Stimulated activated CD4-positive, alpha-beta T cell treated with anti-CD3 and anti-CD28 coated beads, Interleukin-12 subunit alpha, Interleukin-12 subunit beta, amount 100 ng/mL, for 4 hours (primary cell): ENCODE measurements around the gene MRPL48.
"Not testable (repeated sequence)": the region's sequence is repeated elsewhere in the genome, so short reads cannot be mapped to it uniquely, and the experiment has no call there.

Experiments used
- DNase-seq: peaks from one replicate; pipeline ENCODE4 v3.0.0-alpha.2; 2020

MRPL48 gene

GRCh38 chr11:73787643-73788558 lies at the start of gene MRPL48:
MRPL48 (plus strand) TSS chr11:73787874; CDS start chr11:73787972, 98 bp downstream.
- DNase-seq: peak; percentile 86

GRCh38 chr11:73743045-73743444 lies 44.6 kb upstream of the MRPL48 start:
- no peak for DNase-seq

DNA sequence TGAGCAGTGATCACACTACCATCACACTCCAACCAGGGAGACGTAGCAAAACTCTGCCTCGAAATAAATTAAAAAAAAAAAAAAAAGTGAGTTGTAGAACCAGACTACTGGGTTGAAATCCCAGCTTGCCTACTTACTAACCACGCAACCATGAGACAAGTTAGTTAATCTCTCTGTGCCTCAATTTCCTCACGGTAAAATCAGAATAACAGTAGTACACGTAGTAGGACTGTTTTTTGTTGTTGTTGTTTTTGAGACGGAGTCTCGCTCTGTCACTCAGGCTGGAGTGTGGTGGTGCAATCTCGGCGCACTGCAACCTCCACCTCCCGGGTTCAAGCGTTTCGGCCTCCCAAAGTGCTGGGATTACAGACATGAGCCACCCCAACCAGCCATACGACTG lies 41.0 kb upstream of the MRPL48 start:
- no peak for DNase-seq

GRCh38 chr11:73747762-73748161 lies 39.9 kb upstream of the MRPL48 start:
- no peak for DNase-seq

- no peak for DNase-seq
Measured at GRCh38 chr11:73748300-73748699, 39.4 kb upstream of the MRPL48 start.

GRCh38 chr11:73749118-73749517 lies 38.6 kb upstream of the MRPL48 start:
- no peak for DNase-seq

DNA sequence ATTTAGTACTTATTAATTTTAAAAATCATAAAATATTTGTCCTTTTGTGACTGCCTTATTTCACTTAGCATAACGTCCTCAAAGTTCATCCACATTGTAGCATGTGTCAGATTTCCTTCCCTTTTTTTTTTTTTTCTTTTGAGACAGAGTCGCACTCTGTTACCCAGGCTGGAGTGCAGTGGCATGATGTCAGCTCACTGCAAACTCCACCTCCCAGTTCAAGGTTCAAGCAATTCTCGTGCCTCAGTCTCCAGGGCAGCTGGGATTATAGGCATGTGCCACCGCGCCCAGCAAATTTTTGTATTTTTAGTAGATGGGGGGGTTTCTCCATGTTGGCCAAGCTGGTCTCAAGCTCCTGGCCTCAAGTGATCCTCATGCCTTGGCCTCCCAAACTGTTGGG lies 37.4 kb upstream of the MRPL48 start:
- no peak for DNase-seq

DNA sequence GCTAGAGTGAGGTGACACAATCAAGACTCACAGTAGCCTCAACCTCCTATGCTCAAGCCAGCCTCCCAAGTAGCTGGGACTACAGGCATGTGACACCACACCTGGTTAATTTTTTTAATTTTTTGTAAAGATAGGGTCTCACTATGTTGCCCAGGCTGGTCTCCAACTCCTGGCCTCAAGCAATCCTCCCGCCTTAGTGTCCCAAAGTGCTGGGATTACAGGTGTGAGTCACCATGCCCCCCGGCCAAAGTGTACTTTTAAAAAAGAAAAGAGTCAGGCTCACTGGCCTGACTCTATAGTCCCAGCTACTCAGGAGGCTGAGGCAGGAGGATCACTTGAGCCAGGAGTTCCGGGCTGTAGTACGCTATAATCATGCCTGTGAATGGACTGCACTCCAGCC lies 36.8 kb upstream of the MRPL48 start:
- DNase-seq: not testable (repeated sequence)

- no peak for DNase-seq
Measured at GRCh38 chr11:73752216-73752867, 35.3 kb upstream of the MRPL48 start.

- no peak for DNase-seq
Measured at GRCh38 chr11:73752903-73753302, 34.8 kb upstream of the MRPL48 start.

- no peak for DNase-seq
Measured at GRCh38 chr11:73753938-73754337, 33.7 kb upstream of the MRPL48 start.

- DNase-seq: no peak
Measured at GRCh38 chr11:73755670-73756069, 32.0 kb upstream of the MRPL48 start.

- DNase-seq: no peak
Measured at GRCh38 chr11:73757598-73757997, 30.1 kb upstream of the MRPL48 start.

- DNase-seq: no peak
Measured at GRCh38 chr11:73758451-73758850, 29.2 kb upstream of the MRPL48 start.

DNA sequence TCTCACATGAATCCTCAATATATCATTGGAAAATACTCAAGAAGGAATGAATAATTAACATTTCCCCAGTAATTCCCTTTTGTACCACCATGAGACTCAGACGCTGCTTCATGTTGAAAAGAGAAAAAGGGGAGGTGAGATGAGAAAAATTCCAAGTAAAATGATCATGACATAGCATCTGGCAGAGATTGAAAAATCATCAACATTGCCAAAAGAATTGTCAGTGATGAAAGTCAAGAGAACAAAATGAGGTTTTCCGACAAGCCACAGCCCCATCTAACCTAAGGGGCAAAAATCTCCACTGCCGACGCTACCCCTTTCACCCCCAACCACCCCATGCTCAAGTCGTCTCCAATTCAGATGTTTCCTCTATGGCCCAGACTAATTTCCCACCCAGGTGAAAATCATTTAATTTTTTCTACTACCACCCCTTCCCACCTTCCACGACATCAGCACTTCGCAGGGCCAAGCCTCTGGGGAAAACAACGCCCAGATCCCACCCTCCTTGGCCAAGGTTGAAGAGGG lies 28.0 kb upstream of the MRPL48 start:
- DNase-seq: no peak

GRCh38 chr11:73760135-73760678 lies 27.5 kb upstream of the MRPL48 start:
- peak; percentile 7 for DNase-seq

DNA sequence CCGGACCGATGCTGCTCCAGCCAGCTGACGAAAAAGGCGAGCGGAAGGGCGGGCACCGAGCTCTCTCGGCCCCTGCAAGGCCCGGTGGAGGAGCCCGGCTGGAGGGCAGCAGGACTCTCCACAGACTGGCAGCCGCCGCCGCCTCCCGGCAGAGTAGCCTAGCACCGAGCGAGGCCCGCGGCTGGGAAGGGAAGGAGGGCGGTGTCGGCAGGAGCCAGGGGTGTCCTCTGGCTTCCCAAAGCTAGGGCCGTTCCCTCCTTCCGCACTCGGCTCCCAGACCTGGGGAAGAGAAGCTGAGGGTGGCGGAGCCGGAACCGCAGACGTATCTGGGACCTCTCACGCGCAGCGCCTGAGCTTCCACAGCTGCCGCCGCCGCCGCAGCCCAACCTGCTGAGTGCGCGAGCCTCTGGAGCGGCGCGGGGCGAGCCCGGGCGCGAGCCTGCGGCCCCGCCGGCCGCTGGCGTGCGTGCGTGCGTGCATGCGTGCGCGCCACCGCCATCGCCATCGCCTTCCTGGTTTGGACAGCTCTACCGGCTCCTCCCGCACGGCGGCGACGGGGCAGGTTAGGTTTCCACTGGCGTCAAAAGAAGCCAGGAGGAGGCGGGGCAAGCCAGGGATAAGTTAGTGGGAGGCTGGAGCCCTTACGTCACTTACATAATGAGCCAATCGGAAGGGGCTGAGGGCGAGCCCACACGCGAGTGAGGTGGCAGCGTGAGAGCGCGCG lies 26.8 kb upstream of the MRPL48 start, which contains the start of gene RAB6A:
TSS of gene RAB6A (minus strand) at position 396 of the 724 bp plus-strand sequence. CDS start 439 bp downstream, outside the sequence.
- DNase-seq: peak; percentile 98

- no peak for DNase-seq
Measured at GRCh38 chr11:73761403-73761945, 26.2 kb upstream of the MRPL48 start.

- no peak for DNase-seq
Measured at GRCh38 chr11:73762732-73763131, 24.9 kb upstream of the MRPL48 start.

DNA sequence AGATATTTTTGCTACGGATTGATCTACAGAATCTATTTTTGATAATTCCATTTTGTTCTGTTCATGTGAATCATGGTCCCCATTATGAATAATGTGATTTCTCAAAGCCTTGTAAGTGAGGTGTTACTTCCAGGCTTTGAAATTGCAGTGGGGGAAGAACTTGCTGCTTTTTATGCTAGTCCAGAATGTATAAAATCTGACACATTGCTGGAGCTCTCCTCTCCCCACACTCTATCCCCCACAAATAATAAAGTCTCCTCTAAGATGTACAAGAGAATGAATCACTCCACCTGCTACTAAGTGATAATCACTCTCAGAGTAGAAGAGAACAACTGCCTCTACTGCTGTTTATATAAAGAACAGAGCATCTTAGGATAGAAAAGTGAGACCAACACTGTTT lies 20.9 kb upstream of the MRPL48 start:
- DNase-seq: no peak

GRCh38 chr11:73770811-73771210 lies 16.9 kb upstream of the MRPL48 start:
- DNase-seq: not testable (repeated sequence)
